HUES64 (cell line): ENCODE results near the gene MBP.

Source experiments
- H3K27ac ChIP-seq: 2 replicates; pipeline ENCODE4 v1.7.0; 2013; ENCODE audit warnings: low read depth, low read length, inconsistent platforms
- H3K27me3 ChIP-seq: 2 replicates; pipeline ENCODE4 v1.6.1; 2013; ENCODE audit warnings: mild to moderate bottlenecking, low read length; ENCODE audit not compliant: insufficient read depth
- H3K36me3 ChIP-seq: 2 replicates; pipeline ENCODE4 v1.6.1; 2013; ENCODE audit warnings: mild to moderate bottlenecking, low read length; ENCODE audit not compliant: insufficient read depth
- H3K4me1 ChIP-seq: 2 replicates; pipeline ENCODE4 v1.6.1; 2013; ENCODE audit warnings: mild to moderate bottlenecking, low read length, moderate library complexity; ENCODE audit not compliant: insufficient read depth
- H3K4me3 ChIP-seq: 2 replicates; pipeline ENCODE4 v1.5.1; 2013; ENCODE audit warnings: mild to moderate bottlenecking, low read length, moderate library complexity
- H3K9ac ChIP-seq: 2 replicates; pipeline ENCODE4 v1.6.1; 2013; ENCODE audit warnings: mild to moderate bottlenecking, low read depth, low read length
- H3K9me3 ChIP-seq: 2 replicates; pipeline ENCODE4 v1.6.1; 2013; ENCODE audit warnings: low read depth, low read length; ENCODE audit not compliant: insufficient read depth
- WGBS: fragments of 150-250, 120-280 bp; methylation state at CpG from one replicate; pipeline ENCODE4 v1.1.7; 2013; ENCODE audit warnings: missing lambda C conversion rate; 5-methylcytosine and 5-hydroxymethylcytosine counted together

MBP gene

DNA sequence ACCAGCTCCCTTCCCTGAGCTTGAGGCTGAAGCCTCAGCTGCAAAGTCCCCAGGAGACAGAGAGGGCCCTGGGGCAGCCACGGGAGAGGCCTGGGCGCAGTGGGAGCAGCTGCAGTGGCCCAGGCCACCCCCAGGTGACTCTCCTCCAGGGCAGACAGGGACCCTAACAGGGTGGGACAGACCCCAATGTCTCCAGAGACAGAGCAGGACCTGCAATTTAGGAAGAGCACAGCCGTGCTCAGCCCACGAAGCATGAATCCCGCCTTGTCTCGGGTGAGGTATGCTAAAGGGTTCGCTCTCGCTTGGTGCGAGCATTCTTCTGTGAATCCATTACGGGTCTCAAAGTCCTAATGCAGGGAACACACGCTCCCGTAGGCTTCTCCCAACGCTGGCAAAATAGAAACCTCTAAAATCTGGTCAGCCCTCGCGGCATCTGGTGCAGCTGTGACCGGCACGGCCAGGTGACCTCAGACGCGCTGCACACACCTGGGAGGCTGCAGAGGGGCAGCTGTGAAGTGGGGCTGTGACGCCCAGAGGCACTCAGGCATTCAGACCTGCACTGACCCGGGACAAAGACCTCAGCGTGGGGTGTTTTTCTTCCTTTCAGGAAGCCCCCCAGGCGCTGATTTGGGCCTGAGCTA, 12.6 kb downstream of the MBP start:
- H3K9ac ChIP-seq = no peak overlapping the region
- 89% methylated on average over 23 of the region's 23 CpGs for WGBS
- no peaks in the 10 kb centered on the region for H3K27me3 ChIP-seq
- no peak overlapping the region for H3K4me3 ChIP-seq
- peaks cover 12% of the 10 kb centered on the region for H3K4me1 ChIP-seq
- no peaks in the 10 kb centered on the region for H3K9me3 ChIP-seq
- no peaks in the 10 kb centered on the region for H3K36me3 ChIP-seq
- H3K27ac ChIP-seq = no peak overlapping the region

DNA sequence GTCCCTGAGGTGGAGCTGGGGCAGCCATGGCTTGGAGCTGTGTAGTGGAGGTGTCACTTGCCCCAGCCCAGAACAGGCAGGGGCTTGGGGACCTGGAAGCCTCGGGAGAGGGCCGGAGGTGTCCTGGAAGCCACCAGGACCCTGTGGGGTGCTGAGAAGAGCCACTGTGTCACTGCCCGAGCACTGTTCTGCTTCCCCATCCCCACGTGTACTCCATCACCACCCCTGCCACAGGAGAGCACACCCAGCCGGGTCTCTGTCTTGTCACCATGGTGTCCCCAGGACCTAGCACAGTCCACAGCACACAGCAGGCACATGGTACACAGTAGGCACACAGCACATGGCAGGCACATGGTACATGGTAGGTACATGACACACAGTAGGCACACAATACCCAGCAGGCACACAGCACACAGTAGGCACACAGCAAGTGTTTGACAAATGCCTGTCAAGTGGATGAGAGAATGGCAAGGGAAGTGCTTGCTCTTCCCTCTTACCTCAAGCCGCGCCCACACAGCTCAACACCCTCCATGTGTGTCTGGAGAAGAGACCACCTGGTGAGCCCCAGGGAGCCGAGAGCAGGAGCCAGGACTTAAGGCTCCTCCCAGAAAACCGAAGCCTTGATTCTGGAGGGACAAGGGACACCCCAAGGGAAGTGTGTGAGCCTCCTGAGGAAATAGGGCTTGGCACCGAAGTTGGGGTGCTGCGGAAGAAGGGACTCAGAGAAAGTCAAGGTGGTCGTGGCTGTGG, 13.3 kb downstream of the MBP start:
- no peak overlapping the region for H3K9ac ChIP-seq
- H3K9me3 ChIP-seq = no peaks in the 10 kb centered on the region
- H3K4me3 ChIP-seq = no peak overlapping the region
- H3K4me1 ChIP-seq = peaks cover 6% of the 10 kb centered on the region
- 91% methylated on average over 12 of the region's 12 CpGs for WGBS
- H3K27me3 ChIP-seq = no peaks in the 10 kb centered on the region
- H3K27ac ChIP-seq = no peak overlapping the region
- no peaks in the 10 kb centered on the region for H3K36me3 ChIP-seq

DNA sequence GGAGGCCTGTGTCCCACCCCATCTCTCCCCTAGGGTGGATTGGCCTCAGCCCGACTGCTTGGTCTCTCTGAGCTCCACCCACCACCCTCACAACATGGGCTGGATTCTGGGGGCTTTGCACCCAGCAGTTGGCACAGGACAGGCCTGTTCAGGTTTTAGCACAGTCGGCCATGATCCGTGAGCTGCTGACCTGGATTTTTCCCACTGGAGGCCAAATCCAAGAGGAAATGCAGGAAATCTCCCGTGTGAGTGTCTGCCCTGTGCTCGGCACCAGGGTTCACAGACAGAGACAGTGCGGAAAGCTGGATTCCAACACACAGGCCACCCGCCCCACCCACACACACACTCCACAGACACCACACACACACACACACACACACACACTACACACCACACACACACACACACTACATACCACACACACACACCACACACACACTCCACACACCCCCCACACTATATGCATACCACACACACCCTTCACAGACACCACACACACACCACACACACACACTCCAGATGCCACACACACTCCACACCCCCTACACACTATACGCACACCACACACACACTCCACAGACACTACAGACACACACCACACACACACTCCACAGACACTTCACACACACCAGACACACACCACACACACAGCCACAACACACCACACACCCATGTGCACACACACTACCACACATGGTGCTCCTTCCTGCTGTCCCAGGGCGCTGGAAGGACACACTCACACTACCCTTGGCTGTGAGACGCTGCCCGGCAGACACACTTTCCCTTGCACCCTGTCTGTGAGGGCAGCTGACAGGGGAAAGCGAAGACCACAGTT, 14.1 kb downstream of the MBP start:
- H3K9ac ChIP-seq = no peak overlapping the region
- H3K9me3 ChIP-seq = no peaks in the 10 kb centered on the region
- no peak overlapping the region for H3K4me3 ChIP-seq
- no peak overlapping the region for H3K27ac ChIP-seq
- no peaks in the 10 kb centered on the region for H3K27me3 ChIP-seq
- WGBS = 93% methylated on average over 12 of the region's 12 CpGs
- H3K4me1 ChIP-seq = peaks cover 8% of the 10 kb centered on the region; the same call in 1 of the 2 replicates
- H3K36me3 ChIP-seq = no peaks in the 10 kb centered on the region

DNA sequence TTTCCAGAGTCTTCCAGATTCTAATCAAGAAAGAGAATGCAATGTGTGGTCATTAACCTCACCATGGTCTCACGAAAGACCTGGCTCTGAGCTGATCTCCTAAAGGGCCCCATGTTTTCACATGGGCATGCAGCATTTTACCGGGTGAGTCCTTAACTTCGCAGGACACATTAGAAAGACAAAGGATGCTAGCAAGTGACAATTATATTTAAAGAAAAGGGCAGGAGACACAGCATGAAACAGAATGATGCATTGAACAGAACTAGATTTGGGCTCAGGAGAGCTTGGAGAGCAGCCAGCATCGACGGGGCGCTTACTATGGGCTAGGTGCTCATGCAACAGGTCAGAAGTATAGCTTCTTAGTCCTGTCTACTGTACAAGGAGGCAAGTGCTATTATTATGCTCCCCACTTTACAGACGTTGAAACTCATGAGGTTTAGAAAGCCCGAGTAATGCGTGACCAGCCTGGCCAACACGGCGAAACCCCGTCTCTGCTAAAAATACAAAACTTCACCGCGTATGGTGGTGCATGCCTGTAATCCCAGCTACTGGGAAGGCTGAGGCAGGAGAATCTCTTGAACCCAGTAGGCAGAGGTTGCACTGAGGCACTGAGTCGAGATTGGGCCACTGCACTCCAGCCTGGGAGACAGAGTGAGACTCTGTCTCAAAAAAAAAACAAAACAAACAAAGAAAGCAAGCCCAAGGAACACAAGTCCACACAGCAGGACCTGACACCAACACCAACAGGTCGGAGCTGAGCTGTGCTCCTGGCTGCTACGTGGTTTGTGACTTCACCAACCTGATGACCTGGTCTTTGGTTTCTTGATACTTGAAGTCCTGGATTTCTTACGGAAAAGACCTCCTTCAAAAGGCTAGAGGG, 16.1 kb downstream of the MBP start:
- Histone ChIP-seq H3K27ac (no peak overlapping the region), H3K9me3 (no peaks in the 10 kb centered on the region), H3K4me1 (peaks cover 8% of the 10 kb centered on the region; the same call in 1 of the 2 replicates), H3K9ac (no peak overlapping the region), H3K36me3 (no peaks in the 10 kb centered on the region), H3K4me3 (no peak overlapping the region), H3K27me3 (no peaks in the 10 kb centered on the region)
- WGBS = 88% methylated on average over 18 of the region's 18 CpGs

DNA sequence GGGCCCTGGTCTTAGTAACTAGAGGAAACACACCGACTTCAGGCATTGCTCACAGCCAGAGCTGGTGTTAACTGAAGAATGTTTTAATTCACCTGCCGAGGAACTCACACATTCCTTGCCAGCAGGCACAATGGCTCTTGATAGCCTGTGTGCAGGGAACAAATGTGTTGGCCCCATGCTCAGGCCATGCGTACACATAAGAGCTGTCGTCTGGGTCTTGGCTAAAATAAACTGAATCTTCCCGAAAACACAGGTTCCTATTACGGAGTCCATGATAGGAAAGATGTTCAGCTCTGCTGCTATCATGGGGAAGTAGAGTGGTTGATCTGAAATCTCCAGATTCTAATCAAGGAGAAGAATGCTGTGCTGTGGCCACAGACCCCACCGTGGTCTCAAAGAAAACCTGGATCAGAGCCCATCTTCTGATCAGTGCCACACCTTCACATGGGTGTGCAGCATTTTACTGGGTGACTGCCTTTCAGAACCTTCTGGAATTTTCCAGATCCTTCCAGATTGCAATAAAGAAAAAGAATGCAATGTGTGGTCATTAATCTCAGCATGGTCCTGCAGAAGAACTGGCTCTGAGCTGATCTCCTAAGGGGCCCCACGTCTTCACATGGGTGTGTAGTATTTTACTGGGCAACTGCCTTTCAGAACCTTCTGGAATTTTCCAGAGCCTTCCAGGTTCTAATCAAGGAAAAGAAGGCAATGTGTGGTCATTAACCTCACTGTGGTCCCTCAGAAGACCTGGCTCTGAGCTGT, 17.2 kb downstream of the MBP start:
- 91% methylated on average over 8 of the region's 8 CpGs for WGBS
- H3K9me3 ChIP-seq = no peaks in the 10 kb centered on the region
- H3K4me1 ChIP-seq = peaks cover 8% of the 10 kb centered on the region; the same call in 1 of the 2 replicates
- H3K9ac ChIP-seq = no peak overlapping the region
- no peak overlapping the region for H3K4me3 ChIP-seq
- no peak overlapping the region for H3K27ac ChIP-seq
- no peaks in the 10 kb centered on the region for H3K27me3 ChIP-seq
- H3K36me3 ChIP-seq = no peaks in the 10 kb centered on the region

DNA sequence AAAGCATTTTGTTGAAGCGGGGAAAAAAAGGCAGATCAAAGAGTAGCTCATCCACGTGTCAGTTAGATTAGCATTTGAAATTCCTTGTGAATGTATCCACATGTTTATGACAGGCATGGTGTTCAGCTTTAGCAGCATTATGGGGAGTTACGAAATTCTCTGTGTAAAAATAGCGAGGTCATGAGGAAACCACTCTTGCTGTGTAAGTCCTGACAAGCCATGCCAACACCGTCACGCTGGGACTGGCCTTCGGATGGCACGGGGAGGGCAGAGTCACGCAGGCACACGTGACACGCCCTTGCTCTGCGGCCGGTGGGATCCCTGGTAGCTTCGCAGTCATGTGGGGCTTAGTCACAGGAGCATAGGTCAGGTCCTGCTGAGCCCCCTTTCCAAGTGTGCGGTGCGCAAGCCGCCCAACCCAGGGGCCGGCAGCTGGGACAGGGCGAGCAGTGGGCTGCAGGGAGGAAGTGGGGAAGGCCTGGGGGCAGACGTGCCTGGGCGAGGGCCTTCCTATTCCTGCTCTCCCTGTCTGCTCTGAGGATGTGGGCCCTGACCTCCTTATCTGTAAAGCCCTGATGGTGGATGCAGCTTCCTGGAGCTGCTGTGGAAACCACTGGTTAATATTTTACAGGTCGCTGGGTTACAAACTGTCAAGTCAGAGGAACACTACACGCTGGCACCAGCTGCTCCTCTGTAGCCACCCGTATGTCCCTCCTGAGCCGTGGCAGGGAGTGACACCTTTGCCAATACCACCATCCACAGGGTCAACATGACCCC, 18.0 kb downstream of the MBP start:
- Histone ChIP-seq H3K9ac (no peak overlapping the region), H3K9me3 (no peaks in the 10 kb centered on the region), H3K27me3 (no peaks in the 10 kb centered on the region), H3K4me1 (peaks cover 8% of the 10 kb centered on the region; the same call in 1 of the 2 replicates), H3K36me3 (no peaks in the 10 kb centered on the region), H3K4me3 (no peak overlapping the region), H3K27ac (no peak overlapping the region)
- 86% methylated on average over 25 of the region's 25 CpGs for WGBS

DNA sequence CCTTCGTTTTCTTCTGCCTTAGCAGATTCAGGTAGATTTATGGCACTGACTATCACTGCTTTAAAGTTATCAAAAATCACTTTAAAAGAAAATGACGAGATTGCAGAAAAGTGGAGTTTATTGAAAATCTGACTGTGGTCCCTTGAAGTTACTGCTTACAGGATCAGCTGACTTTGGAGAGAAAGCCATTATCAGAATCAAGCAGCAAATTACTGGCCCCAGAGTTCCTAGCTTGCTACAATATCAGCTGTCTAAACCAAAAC, 18.5 kb downstream of the MBP start:
- H3K36me3 ChIP-seq = no peaks in the 10 kb centered on the region
- no peak overlapping the region for H3K4me3 ChIP-seq
- no peaks in the 10 kb centered on the region for H3K9me3 ChIP-seq
- H3K27ac ChIP-seq = no peak overlapping the region
- no peak overlapping the region for H3K9ac ChIP-seq
- H3K4me1 ChIP-seq = peaks cover 8% of the 10 kb centered on the region; the same call in 1 of the 2 replicates
- no peaks in the 10 kb centered on the region for H3K27me3 ChIP-seq
- whole genome bisulfite sequencing = 85% methylated on average over 2 of the region's 2 CpGs

DNA sequence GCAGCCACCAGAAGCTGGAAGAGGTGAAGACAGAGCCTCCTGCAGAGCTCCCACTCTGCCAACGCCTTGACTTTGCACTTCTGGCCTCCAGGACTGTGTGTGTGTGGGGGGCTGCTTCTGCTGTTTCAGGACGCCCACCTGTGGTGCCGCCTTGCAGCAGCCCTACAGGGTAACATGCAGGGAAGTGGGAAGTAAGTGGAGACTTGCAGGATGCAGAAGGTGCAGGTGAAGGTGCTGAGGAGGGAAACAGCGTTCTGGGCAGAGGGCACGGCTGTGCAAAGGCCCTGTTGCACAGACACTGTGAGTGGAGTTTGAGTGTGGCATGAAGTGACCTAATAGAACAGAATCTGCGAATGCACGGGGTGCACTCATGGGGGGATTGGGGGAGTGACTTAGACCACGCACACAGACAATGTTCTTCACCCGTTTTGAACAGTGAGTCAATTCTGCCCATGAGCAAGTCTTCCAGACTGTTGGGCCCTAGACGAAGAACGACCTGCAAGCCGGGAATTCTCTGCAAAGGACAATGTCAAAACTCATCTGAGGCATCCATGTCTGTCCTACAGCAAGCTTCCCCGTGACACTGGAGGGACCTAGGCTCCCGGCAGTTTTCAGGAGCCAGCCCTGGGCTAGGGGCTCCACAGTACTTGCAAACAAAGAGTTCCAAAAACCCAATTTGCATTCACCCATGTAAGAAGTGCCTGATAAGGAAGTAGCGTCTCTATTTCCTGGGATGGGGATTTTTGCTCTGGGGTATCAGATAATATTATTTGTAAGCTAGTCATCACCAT, 19.0 kb downstream of the MBP start:
- H3K27me3 ChIP-seq = no peaks in the 10 kb centered on the region
- 87% methylated on average over 15 of the region's 15 CpGs for WGBS

DNA sequence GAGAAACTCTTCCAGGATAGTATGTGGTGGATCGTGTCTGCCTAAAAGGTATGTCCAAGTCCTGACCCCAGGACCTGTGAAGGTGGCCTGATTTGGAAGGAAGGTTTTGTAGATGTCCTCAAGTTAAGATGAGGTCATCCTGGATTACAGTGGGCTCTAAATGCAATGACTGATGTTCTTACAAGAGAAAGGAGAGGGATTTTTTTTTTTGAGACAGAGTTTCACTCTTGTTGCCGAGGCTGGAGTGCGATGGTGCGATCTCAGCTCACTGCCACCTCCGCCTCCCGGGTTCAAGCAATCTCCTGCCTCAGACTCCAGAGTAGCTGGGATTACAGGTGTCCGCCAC, 19.9 kb downstream of the MBP start:
- Histone ChIP-seq H3K36me3 (no peaks in the 10 kb centered on the region), H3K9me3 (no peaks in the 10 kb centered on the region), H3K4me1 (peaks cover 10% of the 10 kb centered on the region; the same call in 1 of the 2 replicates), H3K9ac (no peak overlapping the region), H3K4me3 (no peak overlapping the region), H3K27ac (no peak overlapping the region), H3K27me3 (no peaks in the 10 kb centered on the region)
- WGBS = 95% methylated on average over 7 of the region's 7 CpGs

More for the DNA sequence above, 19.0 kb downstream of the MBP start:
- peaks cover 8% of the 10 kb centered on the region; the same call in 1 of the 2 replicates for H3K4me1 ChIP-seq
- H3K4me3 ChIP-seq = no peak overlapping the region
- H3K36me3 ChIP-seq = no peaks in the 10 kb centered on the region
- no peak overlapping the region for H3K27ac ChIP-seq
- H3K9me3 ChIP-seq = no peaks in the 10 kb centered on the region
- H3K9ac ChIP-seq = no peak overlapping the region
